ENCODE data around the gene RGR.

The RGR gene

GRCh38 chr10:84308021-84308420 lies 63.2 kb downstream of the RGR start:
- Histone ChIP-seq H3K4me2 (ENCODE audit: low read length) (no peak overlapping the region), H3K4me1 (peaks cover 44% of the 10 kb centered on the region), H3K27ac (peak overlapping the region; percentile 96), H3K27me3 (ENCODE audit: control insufficient read depth, insufficient read depth, low read length) (no peaks in the 10 kb centered on the region), H3K79me2 (no peaks in the 10 kb centered on the region), H3K9me3 (ENCODE audit: control insufficient read depth, low read length) (no peaks in the 10 kb centered on the region), H3K4me3 (ENCODE audit: low read depth, low read length) (no peak overlapping the region), H2AFZ (peak overlapping the region; percentile 74), H3K9ac (no peak overlapping the region), H3K36me3 (ENCODE audit: control insufficient read depth, insufficient read depth, low read length) (no peaks in the 10 kb centered on the region)
- TF ChIP-seq, protein P1, sequence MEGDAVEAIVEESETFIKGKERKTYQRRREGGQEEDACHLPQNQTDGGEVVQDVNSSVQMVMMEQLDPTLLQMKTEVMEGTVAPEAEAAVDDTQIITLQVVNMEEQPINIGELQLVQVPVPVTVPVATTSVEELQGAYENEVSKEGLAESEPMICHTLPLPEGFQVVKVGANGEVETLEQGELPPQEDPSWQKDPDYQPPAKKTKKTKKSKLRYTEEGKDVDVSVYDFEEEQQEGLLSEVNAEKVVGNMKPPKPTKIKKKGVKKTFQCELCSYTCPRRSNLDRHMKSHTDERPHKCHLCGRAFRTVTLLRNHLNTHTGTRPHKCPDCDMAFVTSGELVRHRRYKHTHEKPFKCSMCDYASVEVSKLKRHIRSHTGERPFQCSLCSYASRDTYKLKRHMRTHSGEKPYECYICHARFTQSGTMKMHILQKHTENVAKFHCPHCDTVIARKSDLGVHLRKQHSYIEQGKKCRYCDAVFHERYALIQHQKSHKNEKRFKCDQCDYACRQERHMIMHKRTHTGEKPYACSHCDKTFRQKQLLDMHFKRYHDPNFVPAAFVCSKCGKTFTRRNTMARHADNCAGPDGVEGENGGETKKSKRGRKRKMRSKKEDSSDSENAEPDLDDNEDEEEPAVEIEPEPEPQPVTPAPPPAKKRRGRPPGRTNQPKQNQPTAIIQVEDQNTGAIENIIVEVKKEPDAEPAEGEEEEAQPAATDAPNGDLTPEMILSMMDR (IDR thresholded peaks at IDR 0.05) = peak; percentile 8

DNA sequence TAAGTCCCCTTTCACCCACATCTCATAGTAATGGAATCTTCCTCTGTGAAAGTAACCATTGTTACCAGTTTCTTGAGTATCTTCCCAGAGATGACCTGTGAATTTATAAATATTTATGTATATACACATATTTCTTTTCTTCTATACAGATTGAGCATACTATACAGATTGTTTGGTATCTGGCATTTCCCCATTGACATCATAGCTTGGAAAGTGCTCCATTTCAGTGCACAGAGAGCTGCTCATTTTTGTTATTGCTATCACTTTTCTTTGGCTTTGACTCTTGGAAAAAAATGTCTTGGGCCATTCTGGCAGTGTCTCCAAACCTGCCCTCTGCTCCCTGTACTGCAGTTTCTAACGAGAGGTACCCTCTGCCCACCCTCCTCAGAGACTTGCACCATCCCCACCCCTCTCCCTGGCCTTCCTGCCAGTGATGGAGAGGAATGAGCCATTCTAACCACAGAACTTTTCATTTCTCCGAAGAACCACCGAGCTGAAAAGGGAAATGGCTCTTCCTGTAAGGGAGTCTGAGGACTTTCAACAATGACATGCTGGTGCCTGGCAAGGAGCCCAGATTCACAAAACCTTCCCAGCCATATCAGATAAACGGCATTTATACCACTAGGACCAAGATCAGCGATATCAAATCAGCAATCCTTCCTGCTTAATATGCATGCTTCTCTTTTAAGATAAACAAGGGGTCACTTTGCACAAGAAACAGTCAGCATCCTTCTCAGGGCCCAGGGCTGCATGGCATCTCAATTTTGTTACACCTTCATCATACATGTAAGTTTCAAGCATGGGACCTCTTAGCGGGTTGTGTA lies 63.8 kb downstream of the RGR start:
- Histone ChIP-seq H3K9ac (no peak overlapping the region), H3K4me1 (peaks cover 44% of the 10 kb centered on the region), H3K27me3 (ENCODE audit: control insufficient read depth, insufficient read depth, low read length) (no peaks in the 10 kb centered on the region), H3K79me2 (no peaks in the 10 kb centered on the region), H3K4me2 (ENCODE audit: low read length) (peak overlapping the region; percentile 48), H3K9me3 (ENCODE audit: control insufficient read depth, low read length) (no peaks in the 10 kb centered on the region), H3K4me3 (ENCODE audit: low read depth, low read length) (peak overlapping the region; percentile 6), H3K36me3 (ENCODE audit: control insufficient read depth, insufficient read depth, low read length) (no peaks in the 10 kb centered on the region), H3K27ac (peak overlapping the region; percentile 96), H2AFZ (peak overlapping the region; percentile 74)
- TF ChIP-seq, protein P1 (IDR thresholded peaks at IDR 0.05) = no peak

Measured in parathyroid adenoma (tissue), 2 donors.